Fibroblast of skin of left biceps (primary cell): ENCODE measurements around the gene ZNF681.
A peak's percentile ranks its signal among the peaks of the same experiment; 100 is the strongest.
"Not testable (repeated sequence)": the region's sequence is repeated elsewhere in the genome, so short reads cannot be mapped to it uniquely, and the experiment has no call there.

Experiments
- DNase-seq, 2 experiments: peaks; one replicate each; pipeline ENCODE4 v3.0.0-alpha.2; 2013; ENCODE audit warnings: low read depth in 2 of 2

Gene ZNF681

DNA sequence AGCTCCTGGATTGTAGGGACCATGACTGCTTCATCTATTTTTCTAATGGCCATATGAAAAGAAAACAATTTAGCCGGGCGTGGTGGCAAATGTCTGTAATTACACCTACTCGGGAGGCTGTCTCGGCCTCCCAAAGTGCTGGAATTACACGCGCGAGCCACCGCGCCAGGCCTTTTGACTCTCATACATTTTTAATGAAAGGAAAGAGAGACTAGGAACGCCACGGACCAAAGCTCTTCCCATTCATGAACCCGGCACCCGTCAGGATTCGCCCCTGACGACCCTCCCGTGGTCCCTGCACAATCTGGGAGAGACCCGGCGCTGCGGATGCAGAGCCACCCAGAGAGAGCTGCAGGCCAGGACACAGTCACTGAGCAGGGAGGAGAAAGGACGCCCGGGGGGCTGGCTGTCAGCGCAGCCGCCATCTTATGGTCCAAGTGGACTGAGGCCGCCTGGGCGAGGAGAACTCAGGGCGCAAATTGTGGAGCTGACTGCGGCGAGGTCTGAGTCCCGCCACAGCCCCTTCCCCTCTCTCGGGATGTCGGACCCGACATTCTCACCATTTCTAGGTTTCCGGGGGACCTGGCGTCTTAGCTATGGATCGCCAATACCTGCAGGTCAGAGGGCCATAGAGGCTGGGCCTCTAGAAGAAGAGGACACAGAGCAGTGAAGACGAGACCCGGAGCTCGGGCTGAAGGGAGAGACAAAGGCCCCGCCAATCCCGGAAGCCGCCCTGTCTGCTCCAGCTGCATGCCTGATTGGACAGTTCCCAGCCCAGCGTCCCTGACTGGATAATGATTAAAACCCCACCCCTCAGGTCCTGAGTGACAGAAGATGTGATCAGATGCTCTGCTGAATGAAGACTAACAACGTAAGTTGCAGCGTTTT is at the start of gene ZNF681:
Gene ZNF681 (minus strand): TSS at position 705 of the 888 bp plus-strand sequence. CDS start 142 bp downstream, at position 563.
- DNase-seq, result peak; percentile 66

- DNase-seq, result no peak
Measured at GRCh38 chr19:23804676-23805075, 46.0 kb upstream of the ZNF681 start.

GRCh38 chr19:23802290-23802689 is 43.6 kb upstream of the ZNF681 start:
- no peak for DNase-seq

- no peak for DNase-seq
Measured at GRCh38 chr19:23801803-23802202, 43.1 kb upstream of the ZNF681 start.

GRCh38 chr19:23800868-23801267 is 42.2 kb upstream of the ZNF681 start:
- DNase-seq, result no peak

DNA sequence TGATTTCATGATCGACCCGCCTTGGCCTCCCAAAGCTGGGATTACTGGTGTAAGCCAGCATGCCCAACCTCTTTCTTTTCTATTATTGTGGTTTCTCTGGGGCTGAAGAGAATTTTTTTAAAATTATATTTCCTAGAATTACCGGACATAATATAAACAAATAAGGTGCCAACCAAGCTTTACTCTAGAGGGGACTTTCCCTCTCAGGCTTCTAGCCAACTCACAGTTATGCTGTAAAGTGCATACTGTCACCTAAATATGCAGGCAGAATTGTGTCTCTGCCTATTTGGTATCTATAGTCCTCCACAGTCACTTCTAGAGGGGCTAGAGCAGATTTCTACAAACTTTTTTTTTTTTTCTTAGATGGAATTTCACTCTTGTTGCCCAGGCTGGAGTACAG is 41.6 kb upstream of the ZNF681 start:
- no peak for DNase-seq

DNA sequence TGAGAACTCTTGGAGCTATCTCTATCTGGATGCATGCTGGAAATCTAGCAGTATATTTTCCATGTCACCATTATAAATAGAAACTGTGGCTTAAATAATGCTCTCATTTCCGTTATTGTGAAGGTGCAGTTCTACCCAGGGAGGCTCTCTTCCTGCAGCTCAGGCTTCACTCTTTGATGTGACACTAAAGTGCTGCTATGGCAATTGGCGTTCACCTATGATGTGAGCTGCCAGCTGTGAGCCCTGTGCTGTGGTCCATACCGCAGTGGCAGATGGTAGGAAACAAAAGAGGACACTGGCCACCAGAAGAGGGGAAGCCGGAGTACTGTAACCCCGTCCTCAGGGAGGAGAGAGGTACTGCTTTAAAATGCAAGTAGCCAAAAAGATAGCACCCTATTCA is 40.6 kb upstream of the ZNF681 start:
- DNase-seq, result no peak

- DNase-seq, result no peak
Measured at GRCh38 chr19:23795462-23795861, 36.8 kb upstream of the ZNF681 start.

- no peak for DNase-seq
Measured at GRCh38 chr19:23792784-23793183, 34.1 kb upstream of the ZNF681 start.

DNA sequence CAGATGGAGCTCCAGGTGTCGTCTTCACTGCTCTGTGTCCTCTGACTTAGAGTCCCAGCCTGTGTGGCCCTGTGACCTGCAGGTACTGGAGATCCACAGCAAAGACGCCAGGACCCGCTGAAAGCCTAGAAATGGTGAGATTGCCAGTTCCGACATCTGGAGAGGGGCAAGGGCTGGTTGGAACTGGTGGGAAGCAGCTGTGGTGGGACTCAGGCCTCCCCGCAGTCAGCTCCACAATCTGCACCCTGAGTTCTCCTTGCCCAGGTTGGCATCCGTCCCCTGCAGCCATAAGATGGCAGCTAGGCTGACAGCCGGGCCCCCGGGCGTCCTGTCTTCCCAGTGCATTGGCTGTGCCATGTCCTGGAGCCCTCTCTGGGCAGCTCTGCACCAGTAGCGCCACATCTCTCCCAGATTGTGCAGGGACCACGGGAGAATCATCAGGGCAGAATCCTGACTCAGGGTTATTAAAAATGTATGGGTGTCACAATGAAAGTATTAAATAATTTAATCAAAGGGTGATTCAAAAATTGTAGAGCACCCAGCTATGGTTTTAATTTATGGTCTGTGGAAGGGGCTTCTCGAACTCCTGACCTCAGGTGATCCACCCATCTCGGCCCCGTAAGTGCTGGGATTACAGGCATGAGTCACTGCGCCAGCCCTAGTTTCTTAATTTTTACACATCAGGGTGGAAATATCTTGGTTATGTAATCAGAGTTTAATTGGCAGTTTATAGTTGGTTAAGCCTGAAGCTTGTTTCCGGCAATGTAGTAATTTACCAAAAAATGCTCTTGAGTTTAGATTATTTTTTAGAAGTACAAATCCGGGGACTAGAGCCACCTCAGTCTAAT is 32.2 kb upstream of the ZNF681 start:
- no peak for DNase-seq

- no peak for DNase-seq
Measured at GRCh38 chr19:23789246-23789645, 30.6 kb upstream of the ZNF681 start.

GRCh38 chr19:23788411-23788810 is 29.7 kb upstream of the ZNF681 start:
- DNase-seq, result no peak

- DNase-seq, result no peak
Measured at GRCh38 chr19:23787106-23787505, 28.4 kb upstream of the ZNF681 start.

- DNase-seq, result no peak
Measured at GRCh38 chr19:23785982-23786381, 27.3 kb upstream of the ZNF681 start.

DNA sequence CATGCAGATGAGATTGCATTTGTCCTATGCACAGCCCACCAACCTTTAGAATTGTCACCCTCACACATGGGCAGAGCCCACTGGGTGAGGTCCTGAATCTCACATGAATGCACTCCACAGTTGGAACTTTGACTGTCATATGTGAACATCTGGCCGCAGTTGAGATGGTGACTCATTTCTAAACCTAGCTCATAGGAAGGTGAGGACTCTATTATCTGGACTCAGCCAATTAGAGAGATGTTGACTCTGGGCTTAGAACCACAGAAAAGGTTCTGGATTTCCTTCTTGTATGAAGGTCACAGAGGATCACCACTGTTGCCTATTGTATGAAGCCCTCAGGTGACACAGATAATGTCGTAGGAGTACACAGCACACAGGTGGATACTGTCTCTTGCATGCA is 25.6 kb upstream of the ZNF681 start:
- no peak for DNase-seq

DNA sequence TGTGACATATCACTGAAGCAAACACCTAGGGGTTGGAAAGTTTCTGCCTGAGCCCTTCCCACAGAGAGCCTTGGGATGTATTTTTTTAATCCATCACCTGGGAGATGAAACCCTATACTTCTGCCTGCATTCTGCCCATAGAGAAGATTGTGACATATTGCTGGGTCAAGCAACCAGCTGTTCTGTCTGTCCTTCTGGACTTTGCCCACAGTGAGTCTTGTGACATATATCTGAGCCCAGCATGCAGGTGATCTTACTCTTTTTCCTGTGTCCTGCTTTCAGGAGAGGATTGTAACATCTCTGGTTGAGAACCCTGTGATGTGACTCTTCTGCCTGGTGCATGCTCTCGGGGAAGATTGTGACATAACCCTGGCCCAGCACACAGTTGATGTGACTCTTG is 24.9 kb upstream of the ZNF681 start:
- DNase-seq, result no peak

- DNase-seq, result no peak
Measured at GRCh38 chr19:23779645-23780044, 21.0 kb upstream of the ZNF681 start.

DNA sequence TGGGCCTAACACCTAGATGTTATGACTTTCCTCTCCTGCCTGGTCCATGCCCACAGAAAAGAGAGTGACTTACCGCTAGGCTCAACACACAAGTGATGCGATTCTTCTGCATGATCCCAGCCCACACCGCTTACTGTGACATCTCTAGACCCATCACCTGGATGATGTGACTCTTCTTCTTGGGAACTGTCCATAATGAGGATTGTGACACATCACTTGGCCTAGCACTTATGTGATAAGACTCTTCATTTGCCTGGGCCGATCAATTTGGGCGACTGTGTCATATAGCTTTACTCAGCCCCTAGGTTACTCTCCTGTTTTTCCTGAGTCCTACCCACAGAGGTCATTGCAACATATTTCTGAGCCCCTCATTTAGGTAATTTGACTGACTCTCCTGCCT is 19.9 kb upstream of the ZNF681 start:
- no peak for DNase-seq

GRCh38 chr19:23778036-23778435 is 19.3 kb upstream of the ZNF681 start:
- not testable (repeated sequence) for DNase-seq

DNA sequence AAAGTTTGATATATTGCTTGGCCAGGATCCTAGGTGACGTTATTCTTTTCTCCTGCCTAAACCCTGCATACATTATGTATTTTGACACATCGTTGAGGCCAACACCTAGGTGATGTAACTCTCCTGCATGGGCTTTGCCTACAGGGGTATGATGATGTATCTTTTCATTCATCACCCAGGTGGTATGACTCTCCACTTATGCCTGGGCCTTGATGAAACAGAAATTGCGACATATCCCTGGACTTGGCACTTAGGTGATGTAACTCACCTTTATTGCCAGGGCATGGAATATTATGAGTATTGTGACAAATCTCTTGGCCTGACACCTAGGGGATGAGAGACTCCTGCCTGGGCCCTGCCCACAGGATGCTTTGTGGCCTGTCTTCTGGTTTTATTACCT is 18.5 kb upstream of the ZNF681 start:
- DNase-seq, result no peak

DNA sequence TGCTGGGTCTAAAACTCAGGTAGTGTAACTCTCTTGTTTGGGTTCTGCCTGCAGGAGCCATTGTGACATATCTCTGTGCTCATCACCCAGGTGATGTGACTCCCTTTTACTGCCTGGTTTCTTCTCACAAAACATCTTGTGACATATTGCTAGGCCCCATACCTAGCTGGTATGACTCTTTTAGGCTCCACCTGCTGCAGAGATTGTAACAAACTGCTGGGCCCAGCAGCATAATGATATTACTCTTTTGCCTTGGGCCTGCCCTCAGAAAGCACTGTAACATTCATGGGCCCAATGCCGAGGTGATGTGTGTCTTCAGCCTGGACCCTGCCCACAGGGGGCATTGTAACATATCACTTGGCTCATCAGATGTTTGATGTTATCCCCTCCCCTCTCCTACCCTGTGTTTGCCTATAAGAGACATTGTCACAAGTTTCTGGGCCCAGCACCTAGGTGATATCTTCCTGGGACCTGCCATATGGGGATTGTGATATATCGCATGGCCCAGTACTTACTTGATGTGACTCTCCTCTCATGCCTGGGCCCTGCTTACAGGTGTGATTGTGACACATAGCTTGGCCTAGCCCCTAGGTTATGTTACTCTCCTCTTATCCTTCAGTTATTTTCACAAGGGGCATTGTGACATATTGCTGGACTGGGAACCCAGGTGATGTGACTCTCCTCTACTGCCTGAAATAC is 18.0 kb upstream of the ZNF681 start:
- DNase-seq, result no peak

DNA sequence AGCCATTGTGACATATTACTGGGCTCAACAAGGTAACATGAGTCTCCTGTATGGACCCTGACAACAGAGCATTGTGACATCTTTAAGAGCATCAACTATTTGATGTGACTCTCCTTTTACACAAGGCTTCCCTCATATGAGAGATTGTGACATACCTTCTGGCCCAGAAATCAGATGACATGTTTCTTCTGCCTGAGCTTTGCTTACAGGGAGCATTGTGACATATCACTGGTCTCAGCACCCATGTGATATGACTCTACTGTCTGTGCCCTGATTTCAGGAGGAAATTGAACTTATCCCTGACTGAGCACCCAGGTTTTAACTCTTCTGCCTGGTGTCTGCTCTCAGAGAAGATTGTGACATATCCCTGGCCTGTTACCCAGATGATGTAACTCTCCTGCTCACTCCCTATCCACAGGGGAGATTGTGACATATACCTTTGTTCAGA is 15.9 kb upstream of the ZNF681 start:
- DNase-seq, result no peak
